PFSK-1 (cell line): ENCODE results near the gene GLIS1.

Source experiments
- TAF1 ChIP-seq: IDR thresholded peaks from 2 replicates; pipeline ENCODE4 v1.6.1; 2012; ENCODE audit warnings: low read length, control low read depth, borderline replicate concordance; ENCODE audit not compliant: insufficient read depth
- TF ChIP-seq, protein P1 (sequence below), 2 experiments: IDR thresholded peaks; 2 replicates each; pipeline versions ENCODE4 v1.6.1 to v1.8.0; 2011 to 2012; ENCODE audit warnings: low read depth in 2 of 2, low read length in 2 of 2, control low read depth in 1 of 2, inconsistent platforms in 1 of 2, mild to moderate bottlenecking in 1 of 2, moderate library complexity in 1 of 2; ENCODE audit not compliant: insufficient read depth in 1 of 2

DNA sequence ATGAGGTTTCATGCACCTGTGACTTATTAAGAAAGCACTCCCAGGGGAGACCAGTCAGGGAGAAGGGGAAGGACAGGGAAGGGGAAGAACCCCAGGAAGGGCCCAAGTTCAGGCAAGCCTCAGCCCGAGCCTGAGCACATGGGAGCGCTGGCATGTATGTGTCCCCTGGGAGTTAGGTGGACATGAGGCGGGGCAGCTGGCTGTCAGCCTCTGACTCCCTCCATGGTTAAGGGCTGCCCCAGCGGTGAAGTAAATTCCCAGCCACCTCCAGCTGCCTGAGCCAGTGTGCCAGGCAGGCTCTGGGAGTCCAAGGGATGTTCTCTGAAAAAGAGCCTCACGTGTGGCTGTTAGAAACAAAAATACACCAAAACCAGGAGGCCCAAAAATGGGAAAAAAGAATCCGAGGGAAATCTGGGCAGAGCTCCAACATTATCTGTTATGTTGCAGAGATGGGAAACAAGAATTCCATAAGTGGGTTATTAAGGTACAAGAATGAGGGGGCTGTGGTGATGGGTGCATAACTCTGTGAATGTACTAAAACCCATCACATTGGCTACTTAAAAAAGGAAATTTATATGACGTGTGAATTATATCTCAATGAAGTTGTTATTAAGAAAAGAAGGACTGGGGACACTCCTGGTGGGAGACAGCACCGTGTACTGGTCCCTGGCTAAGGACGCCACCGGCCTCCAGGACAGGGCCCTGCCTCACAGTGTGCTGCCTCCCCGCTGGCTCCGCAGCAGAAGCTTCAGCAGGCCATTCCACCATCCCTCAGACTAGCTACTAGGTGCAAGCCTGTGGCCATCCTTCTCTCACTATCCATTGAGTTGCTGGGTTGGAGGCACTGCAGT, 261.1 kb downstream of the GLIS1 start:
- no peak for TF ChIP-seq TAF1
- TF ChIP-seq, protein P1, sequence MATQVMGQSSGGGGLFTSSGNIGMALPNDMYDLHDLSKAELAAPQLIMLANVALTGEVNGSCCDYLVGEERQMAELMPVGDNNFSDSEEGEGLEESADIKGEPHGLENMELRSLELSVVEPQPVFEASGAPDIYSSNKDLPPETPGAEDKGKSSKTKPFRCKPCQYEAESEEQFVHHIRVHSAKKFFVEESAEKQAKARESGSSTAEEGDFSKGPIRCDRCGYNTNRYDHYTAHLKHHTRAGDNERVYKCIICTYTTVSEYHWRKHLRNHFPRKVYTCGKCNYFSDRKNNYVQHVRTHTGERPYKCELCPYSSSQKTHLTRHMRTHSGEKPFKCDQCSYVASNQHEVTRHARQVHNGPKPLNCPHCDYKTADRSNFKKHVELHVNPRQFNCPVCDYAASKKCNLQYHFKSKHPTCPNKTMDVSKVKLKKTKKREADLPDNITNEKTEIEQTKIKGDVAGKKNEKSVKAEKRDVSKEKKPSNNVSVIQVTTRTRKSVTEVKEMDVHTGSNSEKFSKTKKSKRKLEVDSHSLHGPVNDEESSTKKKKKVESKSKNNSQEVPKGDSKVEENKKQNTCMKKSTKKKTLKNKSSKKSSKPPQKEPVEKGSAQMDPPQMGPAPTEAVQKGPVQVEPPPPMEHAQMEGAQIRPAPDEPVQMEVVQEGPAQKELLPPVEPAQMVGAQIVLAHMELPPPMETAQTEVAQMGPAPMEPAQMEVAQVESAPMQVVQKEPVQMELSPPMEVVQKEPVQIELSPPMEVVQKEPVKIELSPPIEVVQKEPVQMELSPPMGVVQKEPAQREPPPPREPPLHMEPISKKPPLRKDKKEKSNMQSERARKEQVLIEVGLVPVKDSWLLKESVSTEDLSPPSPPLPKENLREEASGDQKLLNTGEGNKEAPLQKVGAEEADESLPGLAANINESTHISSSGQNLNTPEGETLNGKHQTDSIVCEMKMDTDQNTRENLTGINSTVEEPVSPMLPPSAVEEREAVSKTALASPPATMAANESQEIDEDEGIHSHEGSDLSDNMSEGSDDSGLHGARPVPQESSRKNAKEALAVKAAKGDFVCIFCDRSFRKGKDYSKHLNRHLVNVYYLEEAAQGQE (IDR thresholded peaks at IDR 0.05; ENCODE audit: insufficient read depth in 1 of 2, low read depth in 2 of 2, low read length in 2 of 2): no peak
